Measurements from ENCODE around the gene DLG2. TPM values are rescaled to one million over a fixed set of nuclear protein-coding genes. Genes with fewer than 3 reads are reported as not detected.

Gene DLG2
- total RNA-seq, 4 donors from 2014 or later = 11.0 to 34.2 (median 19.8) TPM

DNA sequence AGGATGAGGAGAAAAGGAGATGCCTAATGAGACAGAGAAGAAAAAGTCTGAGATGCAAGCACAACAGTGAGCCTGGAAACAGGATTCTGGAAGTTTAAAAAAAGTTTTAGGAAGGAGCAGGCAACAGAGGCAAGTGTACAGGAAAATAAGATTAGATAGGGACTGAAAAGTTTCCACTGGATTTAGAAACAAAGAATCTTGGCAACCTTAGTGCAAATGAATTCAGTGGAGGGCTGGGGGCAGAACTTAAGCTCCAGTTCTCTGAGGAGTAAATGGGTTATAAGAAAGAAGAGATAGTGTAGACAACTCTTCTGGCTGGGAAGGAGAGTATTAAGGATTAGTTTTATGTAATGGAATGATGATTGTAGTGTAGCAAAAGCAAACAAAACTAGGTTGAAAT lies 1712.1 kb downstream of the DLG2 start:
- Histone ChIP-seq H3K27ac (no peak overlapping the region), H3K36me3 (no peaks in the 10 kb centered on the region), H3K4me1 (peaks cover 0 to 12% (median 2%) of the 10 kb centered on the region in 3 donors), H3K27me3 (no peaks in the 10 kb centered on the region), H3K4me3 (no peak overlapping the region), H3K9me3 (no peaks in the 10 kb centered on the region)
- TF ChIP-seq, protein P1, sequence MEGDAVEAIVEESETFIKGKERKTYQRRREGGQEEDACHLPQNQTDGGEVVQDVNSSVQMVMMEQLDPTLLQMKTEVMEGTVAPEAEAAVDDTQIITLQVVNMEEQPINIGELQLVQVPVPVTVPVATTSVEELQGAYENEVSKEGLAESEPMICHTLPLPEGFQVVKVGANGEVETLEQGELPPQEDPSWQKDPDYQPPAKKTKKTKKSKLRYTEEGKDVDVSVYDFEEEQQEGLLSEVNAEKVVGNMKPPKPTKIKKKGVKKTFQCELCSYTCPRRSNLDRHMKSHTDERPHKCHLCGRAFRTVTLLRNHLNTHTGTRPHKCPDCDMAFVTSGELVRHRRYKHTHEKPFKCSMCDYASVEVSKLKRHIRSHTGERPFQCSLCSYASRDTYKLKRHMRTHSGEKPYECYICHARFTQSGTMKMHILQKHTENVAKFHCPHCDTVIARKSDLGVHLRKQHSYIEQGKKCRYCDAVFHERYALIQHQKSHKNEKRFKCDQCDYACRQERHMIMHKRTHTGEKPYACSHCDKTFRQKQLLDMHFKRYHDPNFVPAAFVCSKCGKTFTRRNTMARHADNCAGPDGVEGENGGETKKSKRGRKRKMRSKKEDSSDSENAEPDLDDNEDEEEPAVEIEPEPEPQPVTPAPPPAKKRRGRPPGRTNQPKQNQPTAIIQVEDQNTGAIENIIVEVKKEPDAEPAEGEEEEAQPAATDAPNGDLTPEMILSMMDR (IDR thresholded peaks at IDR 0.05) = no peak
- TF ChIP-seq POLR2AphosphoS5 (IDR thresholded peaks at IDR 0.05) = no peak
- TF ChIP-seq POLR2A (IDR thresholded peaks at IDR 0.05) = no peak
- TF ChIP-seq EP300 (IDR thresholded peaks at IDR 0.05) = no peak
- no peak for ATAC-seq

DNA sequence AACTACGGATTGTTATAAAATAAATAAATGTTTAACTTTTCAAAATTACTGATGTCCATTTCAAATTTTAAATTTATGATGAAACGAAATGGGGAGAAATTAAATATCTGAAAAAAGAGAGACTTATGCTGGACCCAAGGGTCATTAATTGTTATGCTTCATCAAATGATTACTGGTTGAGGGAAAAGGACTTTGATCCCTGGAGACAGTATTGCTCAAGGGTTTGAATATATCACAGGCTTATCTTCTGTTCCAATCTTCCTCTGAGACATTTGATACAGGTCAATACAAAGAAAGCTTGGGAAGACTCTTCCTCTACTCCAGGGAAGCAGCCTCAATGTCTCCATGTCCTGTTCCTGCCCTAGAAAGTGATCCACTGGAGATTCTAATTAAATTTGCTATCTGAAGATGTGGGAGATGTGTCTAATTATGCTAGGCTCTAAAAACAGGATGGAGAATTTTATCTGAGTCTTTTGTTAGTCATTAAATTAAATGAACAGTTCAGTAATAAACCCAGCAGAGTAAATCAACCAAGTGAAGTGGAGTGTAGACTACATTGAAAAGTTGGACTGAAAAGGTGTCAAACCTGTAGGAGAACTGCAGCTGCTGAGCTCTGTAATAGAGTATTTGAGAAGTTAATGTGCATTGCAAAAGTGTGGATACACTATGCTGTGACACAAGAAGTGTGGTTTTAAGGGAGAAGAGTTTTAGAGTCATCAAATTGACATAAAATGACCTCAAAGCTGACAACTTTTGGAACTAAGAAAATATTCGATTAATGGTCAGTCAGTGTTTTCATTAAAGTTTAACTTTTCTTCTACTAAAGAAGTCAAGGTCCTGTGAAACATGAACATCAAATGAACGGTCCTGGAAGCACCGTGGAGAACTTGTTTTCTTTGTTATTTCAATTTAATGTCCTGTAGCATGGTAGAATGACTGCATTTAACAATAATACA lies 1717.3 kb downstream of the DLG2 start:
- 76 to 82% methylated on average over 5 of the region's 5 CpGs for WGBS, 2 donors (ENCODE audit: low coverage in 1 of 2)
- ATAC-seq = no peak
- H3K36me3 ChIP-seq = no peaks in the 10 kb centered on the region
- H3K4me1 ChIP-seq = no peaks in the 10 kb centered on the region
- no peak overlapping the region for H3K27ac ChIP-seq
- no peak overlapping the region for H3K4me3 ChIP-seq
- TF ChIP-seq EP300 (IDR thresholded peaks at IDR 0.05) (no peak), POLR2A (IDR thresholded peaks at IDR 0.05) (no peak), POLR2AphosphoS5 (IDR thresholded peaks at IDR 0.05) (no peak)
- TF ChIP-seq, protein P1 (IDR thresholded peaks at IDR 0.05) = no peak
- H3K27me3 ChIP-seq = no peaks in the 10 kb centered on the region
- no peaks in the 10 kb centered on the region for H3K9me3 ChIP-seq

DNA sequence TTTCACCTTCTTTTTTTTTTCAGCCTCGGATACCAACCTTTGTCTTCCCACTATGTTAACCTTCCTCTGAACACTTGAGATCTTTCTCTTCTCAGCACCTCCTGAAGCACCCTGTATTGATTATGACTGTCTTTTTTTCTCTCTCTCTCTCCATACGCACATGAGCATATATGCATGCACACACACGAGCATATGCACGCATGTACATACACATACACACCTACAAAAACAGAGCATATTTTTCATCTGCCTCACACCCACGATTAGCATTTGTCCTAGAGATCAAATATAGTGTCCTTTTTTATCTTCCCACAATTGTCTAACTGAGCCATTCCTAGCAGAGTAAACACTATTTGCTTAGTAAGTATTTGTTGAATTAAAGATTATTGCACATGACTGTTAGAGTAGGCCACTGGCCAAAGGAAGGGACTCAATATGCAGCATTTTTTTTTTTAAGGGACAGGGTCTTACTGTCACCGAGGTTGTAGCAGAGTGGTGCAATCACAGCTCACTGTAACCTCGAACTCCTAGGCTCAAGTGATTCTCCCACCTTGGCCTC lies 1718.8 kb downstream of the DLG2 start:
- ATAC-seq = no peak
- TF ChIP-seq, protein P1 (IDR thresholded peaks at IDR 0.05) = no peak
- no peak for TF ChIP-seq POLR2AphosphoS5 (IDR thresholded peaks at IDR 0.05)
- TF ChIP-seq POLR2A (IDR thresholded peaks at IDR 0.05) = no peak
- no peak for TF ChIP-seq EP300 (IDR thresholded peaks at IDR 0.05)
- Histone ChIP-seq H3K9me3 (no peaks in the 10 kb centered on the region), H3K4me1 (no peaks in the 10 kb centered on the region), H3K4me3 (no peak overlapping the region), H3K27me3 (no peaks in the 10 kb centered on the region), H3K27ac (no peak overlapping the region), H3K36me3 (no peaks in the 10 kb centered on the region)
- 83 to 87% methylated on average over 4 to 7 of the region's 7 CpGs for WGBS, 2 donors (ENCODE audit: low coverage in 1 of 2)

- ATAC-seq = no peak
- no peaks in the 10 kb centered on the region for H3K36me3 ChIP-seq
- no peak for TF ChIP-seq EP300 (IDR thresholded peaks at IDR 0.05)
- TF ChIP-seq POLR2AphosphoS5 (IDR thresholded peaks at IDR 0.05) = no peak
- TF ChIP-seq, protein P1 (IDR thresholded peaks at IDR 0.05) = no peak
- no peak for TF ChIP-seq POLR2A (IDR thresholded peaks at IDR 0.05)
- no peak overlapping the region for H3K4me3 ChIP-seq
- no peaks in the 10 kb centered on the region for H3K27me3 ChIP-seq
- H3K27ac ChIP-seq = no peak overlapping the region
- no peaks in the 10 kb centered on the region for H3K4me1 ChIP-seq
- no peaks in the 10 kb centered on the region for H3K9me3 ChIP-seq
Observed at GRCh38 chr11:83895516-83895915, 1731.6 kb downstream of the DLG2 start.

- no peak overlapping the region for H3K4me3 ChIP-seq
- no peaks in the 10 kb centered on the region for H3K4me1 ChIP-seq
- TF ChIP-seq EP300 (IDR thresholded peaks at IDR 0.05) (no peak), POLR2AphosphoS5 (IDR thresholded peaks at IDR 0.05) (no peak), POLR2A (IDR thresholded peaks at IDR 0.05) (no peak)
- TF ChIP-seq, protein P1 (IDR thresholded peaks at IDR 0.05) = no peak
- no peaks in the 10 kb centered on the region for H3K36me3 ChIP-seq
- no peaks in the 10 kb centered on the region for H3K27me3 ChIP-seq
- peaks cover 0 to 6% (median 0%) of the 10 kb centered on the region in 3 donors for H3K9me3 ChIP-seq
- ATAC-seq = no peak
- no peak overlapping the region for H3K27ac ChIP-seq
- WGBS, 2 donors (ENCODE audit: low coverage in 1 of 2) = 91 to 100% methylated on average over 1 of the region's 1 CpG
Observed at GRCh38 chr11:83881428-83881827, 1745.7 kb downstream of the DLG2 start.
